ENCODE data around the gene SAMD4B. TPM values are rescaled to one million over a fixed set of nuclear protein-coding genes. Genes with fewer than 3 reads are reported as not detected.
"Not testable (repeated sequence)": the region's sequence is repeated elsewhere in the genome, so short reads cannot be mapped to it uniquely, and the experiment has no call there.

Gene SAMD4B
- total RNA-seq, 1 experiment from 2014 or later = 122 TPM

- Histone ChIP-seq H3K36me3 (replicated peaks; ENCODE audit: control insufficient read depth, insufficient read depth, low read length) (no peaks in the 10 kb centered on the region), H3K4me3 (ENCODE audit: insufficient read depth, low read depth, low read length) (no peak overlapping the region), H3K27me3 (ENCODE audit: control insufficient read depth, insufficient read depth, low read length) (no peaks in the 10 kb centered on the region)
- DNase-seq = no peak
Measured at GRCh38 chr19:39336483-39336882, 5.7 kb upstream of the SAMD4B start.

DNA sequence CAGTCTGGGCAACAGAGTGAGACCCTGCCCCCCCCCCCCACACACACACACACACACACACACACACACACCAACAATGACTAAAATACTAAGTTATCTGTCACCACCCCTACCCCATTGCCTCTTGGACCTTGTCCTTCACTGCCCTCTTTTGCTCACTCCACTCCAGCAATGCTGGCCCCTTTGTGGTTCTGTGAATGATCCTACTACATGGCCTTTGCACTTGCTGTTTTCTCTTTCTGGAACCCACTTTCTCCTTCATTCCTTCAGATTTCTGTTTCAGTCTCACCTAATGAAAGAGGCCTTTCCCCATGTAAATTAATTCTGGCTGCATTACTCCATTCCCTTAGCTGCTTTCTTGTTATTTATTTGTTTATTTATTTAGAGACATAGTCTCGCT, 2.5 kb upstream of the SAMD4B start:
- no peak for DNase-seq
- H3K4me3 ChIP-seq (ENCODE audit: insufficient read depth, low read depth, low read length) = no peak overlapping the region
- H3K27me3 ChIP-seq (ENCODE audit: control insufficient read depth, insufficient read depth, low read length) = no peaks in the 10 kb centered on the region
- H3K36me3 ChIP-seq (replicated peaks; ENCODE audit: control insufficient read depth, insufficient read depth, low read length) = no peaks in the 10 kb centered on the region

DNA sequence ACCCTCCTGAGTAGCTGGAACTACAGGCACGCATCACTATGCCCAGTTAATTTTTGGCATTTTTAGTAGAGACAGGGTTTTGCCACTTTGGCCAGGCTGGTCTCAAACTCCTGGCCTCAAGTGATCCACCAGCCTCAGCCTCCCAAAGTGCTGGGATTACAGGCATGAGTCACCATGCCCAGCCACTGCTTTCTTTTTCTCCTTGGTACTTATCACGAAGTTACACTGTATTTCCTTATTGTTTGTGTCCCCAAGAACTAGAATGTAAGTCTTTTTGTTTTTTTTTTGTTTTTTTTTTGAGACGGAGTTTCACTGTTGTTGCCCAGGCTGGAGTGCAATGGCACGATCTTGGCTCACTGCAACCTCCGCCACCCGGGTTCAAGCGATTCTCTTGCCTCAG, 2.1 kb upstream of the SAMD4B start:
- H3K4me3 ChIP-seq (ENCODE audit: insufficient read depth, low read depth, low read length); H3K27me3 ChIP-seq (ENCODE audit: control insufficient read depth, insufficient read depth, low read length); DNase-seq; H3K36me3 ChIP-seq (replicated peaks; ENCODE audit: control insufficient read depth, insufficient read depth, low read length): not testable (repeated sequence)

- DNase-seq = peak; percentile 77
- H3K4me3 ChIP-seq (ENCODE audit: insufficient read depth, low read depth, low read length) = peak overlapping the region; percentile 88
- no peaks in the 10 kb centered on the region for H3K36me3 ChIP-seq (replicated peaks; ENCODE audit: control insufficient read depth, insufficient read depth, low read length)
- H3K27me3 ChIP-seq (ENCODE audit: control insufficient read depth, insufficient read depth, low read length) = no peaks in the 10 kb centered on the region
Measured at GRCh38 chr19:39341129-39341718, 997 bp upstream of the SAMD4B start.

- DNase-seq = peak; percentile 62
- no peaks in the 10 kb centered on the region; the same call in 1 of the 2 replicates for H3K36me3 ChIP-seq (replicated peaks; ENCODE audit: control insufficient read depth, insufficient read depth, low read length)
- H3K4me3 ChIP-seq (ENCODE audit: insufficient read depth, low read depth, low read length) = peak overlapping the region; percentile 75
- no peaks in the 10 kb centered on the region for H3K27me3 ChIP-seq (ENCODE audit: control insufficient read depth, insufficient read depth, low read length)
Measured at GRCh38 chr19:39342647-39343305, 555 bp downstream of the SAMD4B start.

DNA sequence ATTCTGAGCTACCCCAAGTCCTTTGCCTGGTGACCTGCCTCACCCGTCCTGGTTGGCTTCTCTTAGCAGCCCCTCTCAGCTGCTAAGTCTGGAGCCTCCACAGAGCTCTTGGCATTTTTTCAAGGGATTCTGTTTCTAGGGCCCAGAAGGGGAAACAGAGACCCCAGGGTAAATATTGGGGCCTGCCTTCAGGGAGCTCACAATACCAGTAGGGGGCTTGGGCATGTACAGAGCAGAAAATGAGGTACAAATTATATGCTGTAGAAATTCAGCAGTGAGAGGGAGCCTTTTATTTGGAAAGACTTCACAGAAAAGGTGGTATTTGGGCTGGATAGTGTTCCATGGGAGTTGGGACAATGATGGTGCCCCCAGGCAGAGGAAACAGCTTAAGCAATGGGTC, 3.7 kb downstream of the SAMD4B start:
- Histone ChIP-seq H3K27me3 (ENCODE audit: control insufficient read depth, insufficient read depth, low read length) (no peaks in the 10 kb centered on the region), H3K36me3 (replicated peaks; ENCODE audit: control insufficient read depth, insufficient read depth, low read length) (peaks cover 6% of the 10 kb centered on the region), H3K4me3 (ENCODE audit: insufficient read depth, low read depth, low read length) (no peak overlapping the region)
- no peak for DNase-seq

GRCh38 chr19:39347332-39348164, 5.3 kb downstream of the SAMD4B start:
- Histone ChIP-seq H3K4me3 (ENCODE audit: insufficient read depth, low read depth, low read length) (no peak overlapping the region), H3K27me3 (ENCODE audit: control insufficient read depth, insufficient read depth, low read length) (no peaks in the 10 kb centered on the region), H3K36me3 (replicated peaks; ENCODE audit: control insufficient read depth, insufficient read depth, low read length) (peaks cover 14% of the 10 kb centered on the region)
- no peak for DNase-seq

- no peak for DNase-seq
- H3K4me3 ChIP-seq (ENCODE audit: insufficient read depth, low read depth, low read length) = no peak overlapping the region
- peaks cover 19% of the 10 kb centered on the region for H3K36me3 ChIP-seq (replicated peaks; ENCODE audit: control insufficient read depth, insufficient read depth, low read length)
- H3K27me3 ChIP-seq (ENCODE audit: control insufficient read depth, insufficient read depth, low read length) = no peaks in the 10 kb centered on the region
Measured at GRCh38 chr19:39349326-39349725, 7.1 kb downstream of the SAMD4B start.

- no peaks in the 10 kb centered on the region for H3K27me3 ChIP-seq (ENCODE audit: control insufficient read depth, insufficient read depth, low read length)
- no peak for DNase-seq
- peaks cover 21% of the 10 kb centered on the region for H3K36me3 ChIP-seq (replicated peaks; ENCODE audit: control insufficient read depth, insufficient read depth, low read length)
- no peak overlapping the region for H3K4me3 ChIP-seq (ENCODE audit: insufficient read depth, low read depth, low read length)
Measured at GRCh38 chr19:39350156-39350555, 7.9 kb downstream of the SAMD4B start.

GRCh38 chr19:39351537-39352064, 9.4 kb downstream of the SAMD4B start:
- Histone ChIP-seq H3K4me3 (ENCODE audit: insufficient read depth, low read depth, low read length) (no peak overlapping the region), H3K36me3 (replicated peaks; ENCODE audit: control insufficient read depth, insufficient read depth, low read length) (peaks cover 31% of the 10 kb centered on the region), H3K27me3 (ENCODE audit: control insufficient read depth, insufficient read depth, low read length) (no peaks in the 10 kb centered on the region)
- no peak for DNase-seq

DNA sequence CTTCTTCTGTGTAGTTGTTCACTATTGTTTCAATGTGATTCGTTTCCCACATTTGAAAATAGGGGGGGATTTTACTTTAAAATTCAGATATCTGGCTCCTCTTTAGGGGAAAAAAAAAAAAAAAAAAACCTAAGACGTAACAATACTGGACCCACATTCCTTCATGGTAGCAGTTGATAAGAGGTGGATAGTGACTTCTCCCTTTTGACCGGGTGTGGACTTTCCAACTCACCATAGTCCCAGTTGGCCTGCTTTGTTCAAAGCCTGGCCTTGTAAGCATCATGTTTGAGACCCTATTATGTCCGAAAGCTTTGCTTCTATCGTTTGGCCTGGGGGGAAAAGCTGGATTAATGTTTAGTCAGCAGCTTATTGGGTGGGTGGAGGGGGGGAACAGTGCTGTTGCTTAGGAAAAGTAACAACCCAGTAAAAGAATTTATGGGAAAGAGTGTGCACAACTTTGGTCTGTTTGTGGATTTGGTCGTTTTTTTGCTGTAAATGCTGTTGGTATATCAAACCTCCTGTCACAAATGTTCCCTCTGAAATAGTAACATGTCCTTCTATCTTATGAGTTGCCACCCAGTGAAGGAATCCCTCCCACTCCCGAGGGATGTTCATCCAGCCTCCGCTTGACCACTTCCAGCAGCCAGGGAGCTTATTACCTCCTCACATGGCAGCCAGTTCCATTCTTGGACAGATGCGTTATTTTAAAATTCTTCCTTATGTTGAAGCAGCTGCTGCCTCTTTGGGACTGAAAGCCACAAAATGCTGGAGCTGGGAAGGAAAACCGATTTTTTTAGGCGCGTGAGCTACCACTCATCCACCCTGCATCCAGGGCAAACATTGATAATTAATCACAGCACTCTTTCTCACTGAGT, 10.4 kb downstream of the SAMD4B start:
- Histone ChIP-seq H3K27me3 (ENCODE audit: control insufficient read depth, insufficient read depth, low read length) (no peaks in the 10 kb centered on the region), H3K4me3 (ENCODE audit: insufficient read depth, low read depth, low read length) (no peak overlapping the region), H3K36me3 (replicated peaks; ENCODE audit: control insufficient read depth, insufficient read depth, low read length) (peaks cover 40% of the 10 kb centered on the region)
- no peak for DNase-seq

DNA sequence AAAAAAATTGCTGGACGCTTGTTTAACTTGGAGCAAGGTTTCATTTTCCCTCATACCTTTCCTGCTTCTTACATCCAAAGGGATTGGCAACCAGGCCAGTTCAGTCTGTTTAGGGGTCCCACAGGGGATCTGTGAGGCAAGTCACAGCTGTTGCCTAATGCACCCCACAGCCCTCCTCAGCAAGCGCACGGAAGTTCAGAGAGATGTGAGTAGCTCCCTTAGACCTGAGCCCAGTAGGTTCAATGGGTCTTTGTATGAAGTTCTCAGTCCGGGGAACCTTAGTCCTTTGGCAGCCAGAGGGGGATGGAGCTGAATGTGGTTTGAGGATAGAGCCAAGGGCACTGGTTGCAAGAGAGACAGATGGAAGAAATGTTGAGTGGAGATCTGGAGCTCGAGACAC, 13.0 kb downstream of the SAMD4B start:
- Histone ChIP-seq H3K27me3 (ENCODE audit: control insufficient read depth, insufficient read depth, low read length) (no peaks in the 10 kb centered on the region), H3K36me3 (replicated peaks; ENCODE audit: control insufficient read depth, insufficient read depth, low read length) (peaks cover 37% of the 10 kb centered on the region), H3K4me3 (ENCODE audit: insufficient read depth, low read depth, low read length) (no peak overlapping the region)
- DNase-seq = no peak

- Histone ChIP-seq H3K4me3 (ENCODE audit: insufficient read depth, low read depth, low read length) (no peak overlapping the region), H3K36me3 (replicated peaks; ENCODE audit: control insufficient read depth, insufficient read depth, low read length) (peaks cover 39% of the 10 kb centered on the region), H3K27me3 (ENCODE audit: control insufficient read depth, insufficient read depth, low read length) (no peaks in the 10 kb centered on the region)
- no peak for DNase-seq
Measured at GRCh38 chr19:39356073-39356472, 13.9 kb downstream of the SAMD4B start.

GRCh38 chr19:39356647-39357046, 14.4 kb downstream of the SAMD4B start:
- Histone ChIP-seq H3K36me3 (replicated peaks; ENCODE audit: control insufficient read depth, insufficient read depth, low read length) (peaks cover 35% of the 10 kb centered on the region), H3K4me3 (ENCODE audit: insufficient read depth, low read depth, low read length) (no peak overlapping the region), H3K27me3 (ENCODE audit: control insufficient read depth, insufficient read depth, low read length) (no peaks in the 10 kb centered on the region)
- DNase-seq = peak; percentile 31

Measured in H7 (cell line).